ENCODE results near the gene NTRK2. TPM values are rescaled to one million over a fixed set of nuclear protein-coding genes. Genes with fewer than 3 reads are reported as not detected.

Gene NTRK2
- total RNA-seq, 2 experiments from 2014 or later = 1.8 TPM

DNA sequence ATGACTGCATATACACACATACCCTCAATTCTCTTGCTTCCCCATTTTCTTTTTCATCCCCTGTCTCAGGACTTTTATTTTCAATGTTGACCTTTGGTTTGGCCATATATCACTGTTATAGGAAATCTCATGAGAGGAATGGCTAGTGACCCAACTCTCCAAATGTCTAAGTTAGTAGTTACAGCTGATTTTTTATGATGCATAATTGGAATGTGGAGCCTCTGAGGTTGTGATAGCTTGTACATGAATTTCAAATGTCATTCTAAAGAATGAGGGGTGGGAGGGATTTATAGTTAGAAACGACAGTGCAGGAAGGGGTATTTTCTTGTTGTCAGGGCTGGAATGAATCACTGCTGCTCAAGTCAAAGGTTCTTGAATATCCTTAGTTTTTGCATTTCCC is 356.1 kb downstream of the NTRK2 start:
- no peaks in the 10 kb centered on the region for H3K4me1 Mint-ChIP-seq
- H3K9me3 Mint-ChIP-seq (ENCODE audit: low read depth) = no peaks in the 10 kb centered on the region
- H3K27me3 Mint-ChIP-seq = no peaks in the 10 kb centered on the region
- DNase-seq = no peak
- no peak overlapping the region for H3K27ac Mint-ChIP-seq
- CTCF ChIA-PET = no interaction called here
- POLR2A ChIA-PET = no interaction called here
- no peak for ATAC-seq
- intact Hi-C loops (cut with DNase I, micrococcal nuclease) = no loop called here
- H3K36me3 Mint-ChIP-seq (ENCODE audit: low read depth) = no peaks in the 10 kb centered on the region
- no peak overlapping the region for H3K4me3 Mint-ChIP-seq

DNA sequence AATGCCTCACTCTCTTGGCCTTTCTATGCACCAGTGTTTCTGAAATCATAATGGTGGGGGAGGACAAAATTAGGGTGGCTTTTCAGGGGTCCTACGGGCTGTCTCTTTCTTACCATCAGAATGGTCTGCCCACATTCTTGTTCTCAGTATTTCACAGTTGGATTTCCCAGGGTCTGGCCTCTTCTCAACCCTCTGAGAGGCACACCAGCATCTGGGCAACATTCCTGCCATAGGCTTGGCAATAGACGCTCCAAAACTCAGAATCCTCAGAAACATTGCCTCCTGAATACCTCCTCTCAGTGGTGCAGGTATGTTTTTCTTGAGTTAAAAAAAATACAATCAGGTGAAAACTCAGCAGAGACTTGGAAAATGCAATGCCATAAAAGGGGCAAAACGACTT is 358.3 kb downstream of the NTRK2 start:
- no peaks in the 10 kb centered on the region for H3K36me3 Mint-ChIP-seq (ENCODE audit: low read depth)
- H3K27me3 Mint-ChIP-seq = no peaks in the 10 kb centered on the region
- DNase-seq (no peak), ATAC-seq (no peak)
- ChIA-PET CTCF (no interaction called here), POLR2A (no interaction called here)
- intact Hi-C loops (cut with DNase I, micrococcal nuclease) = no loop called here
- no peak overlapping the region for H3K4me3 Mint-ChIP-seq
- no peaks in the 10 kb centered on the region for H3K4me1 Mint-ChIP-seq
- H3K27ac Mint-ChIP-seq = no peak overlapping the region
- peaks cover 2% of the 10 kb centered on the region for H3K9me3 Mint-ChIP-seq (ENCODE audit: low read depth)

DNA sequence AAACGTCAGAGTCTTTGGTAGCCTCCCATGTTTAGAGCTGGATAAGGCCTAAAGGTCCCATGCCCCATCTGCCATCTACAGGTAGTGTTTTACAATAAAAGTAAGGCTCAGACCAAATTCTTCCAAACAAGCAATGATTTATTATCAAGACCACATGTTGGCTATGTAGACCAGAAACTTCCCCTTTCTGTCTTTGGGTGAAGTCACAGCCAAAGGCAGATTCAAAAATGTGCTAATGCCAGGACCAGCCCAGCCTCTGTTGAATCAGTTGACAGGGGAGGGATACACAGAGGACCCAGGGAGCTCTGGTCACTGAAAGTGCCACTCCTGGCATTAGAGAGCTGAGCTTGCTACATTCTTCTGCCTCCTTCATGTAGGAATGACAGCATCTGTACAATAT is 360.8 kb downstream of the NTRK2 start:
- intact Hi-C loops (cut with DNase I, micrococcal nuclease) = no loop called here
- ChIA-PET CTCF (interaction anchor here (1.0 kb wide), 1 partner anchor 21 kb away, joined by 3 read pairs; no protein-coding TSS in a partner anchor), POLR2A (no interaction called here)
- H3K9me3 Mint-ChIP-seq (ENCODE audit: low read depth) = peaks cover 4% of the 10 kb centered on the region
- no peaks in the 10 kb centered on the region for H3K27me3 Mint-ChIP-seq
- H3K36me3 Mint-ChIP-seq (ENCODE audit: low read depth) = no peaks in the 10 kb centered on the region
- DNase-seq (no peak), ATAC-seq (no peak)
- H3K4me1 Mint-ChIP-seq = no peaks in the 10 kb centered on the region
- no peak overlapping the region for H3K27ac Mint-ChIP-seq
- no peak overlapping the region for H3K4me3 Mint-ChIP-seq

DNA sequence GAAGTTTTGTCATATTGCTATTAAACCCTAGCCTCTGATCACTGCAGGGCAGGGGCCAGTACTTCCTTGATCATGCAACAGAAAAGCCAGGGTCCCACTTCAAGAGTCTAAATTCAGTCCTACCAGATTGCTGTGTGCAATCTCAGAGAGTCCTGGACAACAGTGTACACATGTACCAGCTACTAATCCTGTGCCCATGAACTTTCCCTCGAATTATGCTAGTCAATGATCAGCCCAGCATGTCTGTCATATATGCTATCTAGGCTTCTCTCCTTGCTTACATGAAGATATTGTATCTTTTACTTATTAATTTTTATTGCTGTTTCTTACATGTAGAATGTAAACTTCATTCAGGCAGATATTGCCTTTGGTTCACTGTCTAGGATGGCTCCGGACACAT is 367.0 kb downstream of the NTRK2 start:
- Mint-ChIP-seq H3K27ac (no peak overlapping the region), H3K36me3 (ENCODE audit: low read depth) (no peaks in the 10 kb centered on the region), H3K27me3 (peaks cover 8% of the 10 kb centered on the region), H3K9me3 (ENCODE audit: low read depth) (peaks cover 4% of the 10 kb centered on the region), H3K4me1 (no peaks in the 10 kb centered on the region), H3K4me3 (no peak overlapping the region)
- intact Hi-C loops (cut with DNase I, micrococcal nuclease) = no loop called here
- DNase-seq = no peak
- ATAC-seq = no peak
- CTCF ChIA-PET = interaction anchor here (0.6 kb wide), 1 partner anchor 1120 kb away, joined by 3 read pairs; no protein-coding TSS in a partner anchor
- POLR2A ChIA-PET = no interaction called here

DNA sequence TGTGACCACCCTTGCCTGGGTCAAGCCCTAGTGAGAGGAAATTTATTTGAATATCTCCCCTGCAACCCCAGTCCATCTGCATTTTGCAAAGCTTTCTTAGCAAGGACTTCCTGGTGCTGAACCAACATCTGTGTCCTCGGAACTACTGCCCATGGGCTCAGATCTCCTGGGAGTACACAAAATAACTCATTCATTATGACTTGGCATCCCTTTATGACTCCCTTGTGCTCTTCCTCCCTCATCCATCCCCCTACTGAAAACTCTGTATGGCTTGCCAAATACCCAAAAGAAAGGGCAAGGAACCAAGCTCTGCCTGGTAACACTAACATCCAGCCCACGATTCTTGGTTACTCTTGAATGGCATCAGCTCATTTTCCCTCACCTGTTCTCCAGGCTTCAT is 368.5 kb downstream of the NTRK2 start:
- ChIA-PET CTCF (interaction anchor here (1.0 kb wide), 1 partner anchor 132 kb away, joined by 3 read pairs; no protein-coding TSS in a partner anchor), POLR2A (no interaction called here)
- H3K4me3 Mint-ChIP-seq = no peak overlapping the region
- ATAC-seq (no peak), DNase-seq (no peak)
- intact Hi-C loops (cut with DNase I, micrococcal nuclease) = no loop called here
- H3K4me1 Mint-ChIP-seq = no peaks in the 10 kb centered on the region
- H3K27ac Mint-ChIP-seq = no peak overlapping the region
- no peaks in the 10 kb centered on the region for H3K36me3 Mint-ChIP-seq (ENCODE audit: low read depth)
- peaks cover under 1% of the 10 kb centered on the region for H3K9me3 Mint-ChIP-seq (ENCODE audit: low read depth)
- peaks cover 8% of the 10 kb centered on the region for H3K27me3 Mint-ChIP-seq

DNA sequence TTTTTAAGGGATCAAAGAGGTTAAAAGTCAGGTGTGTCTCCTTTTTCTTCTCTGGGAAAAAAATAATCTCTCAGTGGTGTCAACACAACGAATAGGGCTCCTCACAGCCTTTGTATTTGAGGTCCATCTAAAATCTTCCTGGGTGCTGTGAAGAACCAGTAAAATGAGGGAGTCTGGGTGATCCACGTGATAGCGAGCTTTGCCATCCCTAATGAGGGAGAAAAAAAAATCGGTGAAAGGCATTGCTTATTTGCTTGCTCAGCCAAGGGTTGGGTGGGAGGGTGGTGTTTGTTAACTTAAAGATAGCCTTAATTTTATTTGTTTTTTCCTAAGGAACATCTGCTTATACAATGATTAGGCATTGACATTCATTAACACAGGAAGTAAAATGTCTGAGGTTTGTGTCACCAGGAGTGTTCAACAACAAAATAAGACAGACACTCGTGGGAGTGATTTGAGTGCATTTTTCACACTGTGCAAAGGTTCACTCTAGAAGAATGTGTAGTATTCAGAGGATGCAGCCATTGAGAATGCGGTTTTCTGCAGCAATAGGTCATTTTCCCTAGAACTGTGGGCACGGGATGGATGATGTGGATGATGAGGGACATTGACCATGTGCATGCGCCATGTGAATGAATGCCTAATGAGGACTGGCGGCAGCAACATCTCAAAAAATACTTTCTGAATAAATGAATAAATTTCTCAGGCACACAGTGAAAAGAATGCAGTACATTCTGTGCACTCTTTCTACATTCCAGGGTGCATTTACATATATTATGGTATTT is 369.5 kb downstream of the NTRK2 start:
- Mint-ChIP-seq H3K4me3 (no peak overlapping the region), H3K9me3 (ENCODE audit: low read depth) (no peaks in the 10 kb centered on the region), H3K4me1 (no peaks in the 10 kb centered on the region), H3K27ac (no peak overlapping the region), H3K27me3 (peaks cover 8% of the 10 kb centered on the region), H3K36me3 (ENCODE audit: low read depth) (no peaks in the 10 kb centered on the region)
- intact Hi-C loops (cut with DNase I, micrococcal nuclease) = no loop called here
- POLR2A ChIA-PET = no interaction called here
- DNase-seq (no peak), ATAC-seq (no peak)
- CTCF ChIA-PET = no interaction called here

DNA sequence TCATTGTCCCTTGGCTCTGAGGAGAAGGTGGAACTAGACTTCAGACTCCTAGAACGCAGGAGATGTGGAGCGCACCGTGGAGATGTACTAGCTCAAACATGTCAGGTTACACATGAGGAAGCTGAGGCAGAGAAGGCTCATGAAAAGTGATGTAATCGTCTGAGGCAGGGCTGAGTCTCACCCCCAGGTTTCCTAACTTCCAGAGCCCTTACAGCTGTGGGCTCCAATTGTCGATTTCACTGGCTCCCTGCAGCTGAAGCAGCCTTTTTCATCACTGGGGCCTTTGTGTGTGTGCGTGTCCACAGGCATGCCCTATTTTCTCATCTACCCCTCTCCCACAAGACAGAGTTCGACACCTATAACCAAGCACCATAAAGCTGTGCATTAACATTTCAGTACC is 370.6 kb downstream of the NTRK2 start:
- H3K27me3 Mint-ChIP-seq = peaks cover 8% of the 10 kb centered on the region
- no peaks in the 10 kb centered on the region for H3K36me3 Mint-ChIP-seq (ENCODE audit: low read depth)
- ChIA-PET CTCF (no interaction called here), POLR2A (no interaction called here)
- H3K27ac Mint-ChIP-seq = no peak overlapping the region
- ATAC-seq (no peak), DNase-seq (no peak)
- no peaks in the 10 kb centered on the region for H3K9me3 Mint-ChIP-seq (ENCODE audit: low read depth)
- intact Hi-C loops (cut with DNase I, micrococcal nuclease) = no loop called here
- H3K4me1 Mint-ChIP-seq = no peaks in the 10 kb centered on the region
- no peak overlapping the region for H3K4me3 Mint-ChIP-seq

DNA sequence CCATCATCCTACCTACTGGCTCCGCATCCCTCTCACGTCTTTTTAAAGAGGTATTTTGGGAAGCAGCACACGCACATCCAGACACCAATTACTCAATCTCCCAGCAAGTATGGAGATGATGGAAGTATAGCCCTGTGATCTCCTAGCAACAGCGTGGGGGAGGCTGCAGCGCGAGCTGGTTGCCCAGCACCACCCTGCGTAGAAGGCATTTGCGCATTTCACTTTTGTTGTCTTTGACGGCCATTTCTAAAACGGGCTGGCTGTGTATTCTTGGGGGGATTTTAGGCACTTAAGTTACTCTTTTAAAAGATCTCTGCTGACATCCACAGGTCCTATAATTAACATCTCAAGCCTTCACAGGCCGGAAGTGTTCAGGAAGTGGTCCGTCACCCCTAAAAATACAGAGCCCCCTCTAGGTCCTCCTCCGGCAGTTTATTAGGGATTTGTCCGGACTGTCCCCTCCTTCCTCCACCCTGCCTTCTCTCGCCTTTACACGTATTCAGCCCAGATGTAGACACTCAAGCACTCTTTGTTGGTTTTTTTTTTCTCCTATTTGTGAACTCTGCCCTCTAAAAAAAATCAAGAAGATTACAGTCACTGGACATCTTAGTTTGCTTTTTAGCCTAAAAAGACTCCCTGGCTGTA is 371.4 kb downstream of the NTRK2 start:
- H3K4me3 Mint-ChIP-seq = no peak overlapping the region
- ATAC-seq = no peak

DNA sequence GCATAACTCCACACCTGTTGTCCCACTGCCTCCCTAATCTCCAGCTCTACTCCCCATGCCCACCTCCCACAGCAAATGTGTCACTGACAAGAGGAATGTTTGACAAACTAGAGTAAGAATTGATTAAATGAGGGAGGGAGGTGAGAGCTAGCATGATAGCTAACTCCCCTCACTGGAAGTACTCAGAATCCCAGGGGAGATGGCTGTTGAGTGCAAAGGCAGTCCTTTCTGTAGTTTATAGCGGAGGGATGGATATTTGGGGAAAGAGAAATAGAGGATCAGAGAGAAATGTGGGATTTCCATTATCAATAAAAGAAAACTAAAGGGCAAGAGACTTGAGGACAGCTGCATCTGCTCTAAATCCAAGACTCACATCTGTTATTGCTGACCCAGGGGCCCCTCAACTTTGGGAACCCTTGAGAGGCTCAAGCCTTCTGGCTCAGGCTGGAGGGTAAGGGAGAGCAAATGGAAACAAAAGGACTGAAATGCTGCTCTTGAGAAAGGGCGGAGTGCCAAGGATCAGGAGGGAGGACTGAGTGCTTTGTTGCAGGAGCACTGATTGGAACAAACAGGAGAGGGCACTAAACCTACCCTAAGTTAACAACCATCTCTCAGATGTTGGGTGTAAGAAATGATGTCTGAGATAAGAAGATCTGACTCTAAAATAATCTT is 372.1 kb downstream of the NTRK2 start:
- DNase-seq (no peak), ATAC-seq (no peak)
- Mint-ChIP-seq H3K4me1 (no peaks in the 10 kb centered on the region), H3K4me3 (no peak overlapping the region), H3K36me3 (ENCODE audit: low read depth) (no peaks in the 10 kb centered on the region), H3K27ac (no peak overlapping the region), H3K27me3 (peaks cover 8% of the 10 kb centered on the region), H3K9me3 (ENCODE audit: low read depth) (no peaks in the 10 kb centered on the region)
- intact Hi-C loops (cut with DNase I, micrococcal nuclease) = no loop called here
- ChIA-PET POLR2A (no interaction called here), CTCF (no interaction called here)

More for the DNA sequence above, 371.4 kb downstream of the NTRK2 start:
- intact Hi-C loops (cut with DNase I, micrococcal nuclease) = no loop called here
- POLR2A ChIA-PET = no interaction called here
- no peak for DNase-seq
- Mint-ChIP-seq H3K9me3 (ENCODE audit: low read depth) (no peaks in the 10 kb centered on the region), H3K36me3 (ENCODE audit: low read depth) (no peaks in the 10 kb centered on the region), H3K27me3 (peaks cover 8% of the 10 kb centered on the region), H3K27ac (no peak overlapping the region), H3K4me1 (no peaks in the 10 kb centered on the region)
- CTCF ChIA-PET = no interaction called here

DNA sequence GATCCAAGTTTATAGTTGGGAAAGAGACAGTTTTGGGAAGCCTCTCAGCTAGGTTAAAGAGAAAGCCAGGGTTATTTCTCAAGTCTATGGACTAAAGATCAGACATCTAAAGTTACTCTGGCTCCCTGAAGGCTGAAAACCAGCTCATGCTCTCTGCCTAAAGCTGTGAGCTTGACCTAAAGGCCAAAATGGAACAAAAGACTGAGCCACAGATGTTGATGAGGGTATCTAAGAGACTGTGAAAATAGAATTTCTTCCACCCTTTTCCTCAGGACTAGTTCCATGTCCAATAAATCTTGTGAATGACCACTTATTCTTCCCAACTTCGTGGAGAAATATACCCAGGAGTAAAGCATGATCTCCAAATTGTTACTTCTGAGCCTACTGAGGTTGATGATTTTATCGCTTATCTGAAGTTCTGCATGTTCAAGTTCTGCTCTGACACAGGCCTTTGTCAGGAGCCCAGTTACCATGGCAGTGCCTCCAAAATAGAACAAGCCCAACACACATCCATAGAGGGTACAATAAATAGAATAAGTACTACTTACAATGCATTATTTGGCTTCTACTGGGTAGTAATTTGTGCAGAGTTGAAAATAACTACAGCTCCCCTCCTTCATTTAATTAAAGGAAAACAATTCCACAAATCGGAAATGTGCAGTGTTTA is 373.6 kb downstream of the NTRK2 start:
- ChIA-PET CTCF (no interaction called here), POLR2A (no interaction called here)
- no peaks in the 10 kb centered on the region for H3K36me3 Mint-ChIP-seq (ENCODE audit: low read depth)
- no peak overlapping the region for H3K4me3 Mint-ChIP-seq
- intact Hi-C loops (cut with DNase I, micrococcal nuclease) = no loop called here
- no peaks in the 10 kb centered on the region for H3K4me1 Mint-ChIP-seq
- H3K9me3 Mint-ChIP-seq (ENCODE audit: low read depth) = no peaks in the 10 kb centered on the region
- H3K27me3 Mint-ChIP-seq = peaks cover 4% of the 10 kb centered on the region
- H3K27ac Mint-ChIP-seq = no peak overlapping the region
- ATAC-seq = no peak
- no peak for DNase-seq

DNA sequence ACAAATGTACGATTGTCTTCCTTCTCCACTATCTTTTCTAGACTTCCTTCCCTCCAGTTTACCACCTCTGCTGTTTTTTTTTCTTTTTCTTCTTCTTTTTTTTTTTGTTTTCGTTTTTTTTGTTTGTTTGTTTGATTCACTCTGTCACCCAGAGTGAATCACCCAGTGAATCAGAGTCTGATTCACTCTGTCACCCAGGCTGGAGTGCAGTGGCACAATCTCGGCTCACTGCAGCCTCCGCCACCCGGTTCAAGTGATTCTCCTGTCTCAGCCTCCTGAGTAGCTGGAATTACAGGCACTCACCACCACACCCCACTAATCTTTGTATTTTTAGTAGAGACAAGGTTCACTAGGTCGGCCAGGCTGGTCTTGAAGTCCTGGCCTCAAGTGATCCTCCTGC is 375.7 kb downstream of the NTRK2 start:
- ATAC-seq = no peak
- no peaks in the 10 kb centered on the region for H3K36me3 Mint-ChIP-seq (ENCODE audit: low read depth)
- ChIA-PET POLR2A (no interaction called here), CTCF (no interaction called here)
- intact Hi-C loops (cut with DNase I, micrococcal nuclease) = no loop called here
- no peak overlapping the region for H3K27ac Mint-ChIP-seq
- peaks cover 1% of the 10 kb centered on the region for H3K27me3 Mint-ChIP-seq
- no peak overlapping the region for H3K4me3 Mint-ChIP-seq
- H3K9me3 Mint-ChIP-seq (ENCODE audit: low read depth) = no peaks in the 10 kb centered on the region
- no peaks in the 10 kb centered on the region for H3K4me1 Mint-ChIP-seq
- DNase-seq = no peak

DNA sequence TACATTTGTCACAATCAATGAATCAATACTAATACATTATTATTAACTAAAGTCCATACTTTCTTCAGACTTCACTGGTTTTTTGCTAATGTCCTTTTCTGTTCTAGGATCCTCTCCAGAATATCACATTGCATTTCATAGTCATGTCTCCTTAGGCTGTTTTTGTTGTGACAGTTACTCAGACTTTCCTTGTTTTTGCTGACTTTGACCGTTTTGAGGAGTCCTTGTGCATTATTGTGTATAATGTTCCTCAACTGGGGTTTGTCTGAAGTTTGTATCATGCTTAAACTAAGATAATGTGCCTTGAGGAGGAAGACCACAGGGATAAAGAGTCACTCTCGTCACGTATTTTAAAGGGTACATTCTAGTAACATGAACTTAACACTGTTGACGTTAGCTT is 376.9 kb downstream of the NTRK2 start:
- DNase-seq = no peak
- Mint-ChIP-seq H3K9me3 (ENCODE audit: low read depth) (no peaks in the 10 kb centered on the region), H3K27me3 (no peaks in the 10 kb centered on the region), H3K4me3 (no peak overlapping the region), H3K36me3 (ENCODE audit: low read depth) (no peaks in the 10 kb centered on the region), H3K27ac (no peak overlapping the region), H3K4me1 (no peaks in the 10 kb centered on the region)
- ATAC-seq = no peak
- intact Hi-C loops (cut with DNase I, micrococcal nuclease) = no loop called here
- ChIA-PET CTCF (no interaction called here), POLR2A (no interaction called here)
